Stimulated activated effector memory CD8-positive, alpha-beta T cell treated with anti-CD3 and anti-CD28 coated beads, Interleukin-12 subunit alpha, Interleukin-12 subunit beta, amount 100 ng/mL, for 72 hours (primary cell): ENCODE measurements around the gene NBL1.
A peak's percentile ranks its signal among the peaks of the same experiment; 100 is the strongest.
"Not testable (repeated sequence)": the region's sequence is repeated elsewhere in the genome, so short reads cannot be mapped to it uniquely, and the experiment has no call there.

ENCODE experiments used
- ATAC-seq: fragments of 150-1000 bp; cut with Tn5 transposase; 2 replicates; pipeline ENCODE4 v1.10.0; 2021
- DNase-seq, 2 donors: peaks; one replicate each; pipeline ENCODE4 v3.0.0; 2021 to 2022; ENCODE audit warnings: low spot score in 2 of 2
- H3K27ac Mint-ChIP-seq: one replicate; pipeline ENCODE4 v1.8.0; 2022; ENCODE audit warnings: mild to moderate bottlenecking, mixed read lengths
- H3K36me3 Mint-ChIP-seq: one replicate; pipeline ENCODE4 v1.8.0; 2022; ENCODE audit warnings: mild to moderate bottlenecking, mixed read lengths
- H3K4me1 Mint-ChIP-seq: one replicate; pipeline ENCODE4 v1.8.0; 2022; ENCODE audit warnings: mixed read lengths
- H3K4me3 Mint-ChIP-seq: one replicate; pipeline ENCODE4 v1.8.0; 2022; ENCODE audit warnings: mild to moderate bottlenecking, mixed read lengths
- H3K9me3 Mint-ChIP-seq: one replicate; pipeline ENCODE4 v1.8.0; 2022; ENCODE audit warnings: mixed read lengths

The NBL1 gene

GRCh38 chr1:19635064-19635463, 9.0 kb upstream of the NBL1 start:
- H3K9me3 Mint-ChIP-seq, DNase-seq, ATAC-seq, H3K27ac Mint-ChIP-seq, H3K4me3 Mint-ChIP-seq, H3K36me3 Mint-ChIP-seq, H3K4me1 Mint-ChIP-seq: not testable (repeated sequence)

- no peaks in the 10 kb centered on the region for H3K36me3 Mint-ChIP-seq
- ATAC-seq = no peak
- H3K4me1 Mint-ChIP-seq = no peaks in the 10 kb centered on the region
- H3K9me3 Mint-ChIP-seq = no peaks in the 10 kb centered on the region
- no peak overlapping the region for H3K27ac Mint-ChIP-seq
- no peak overlapping the region for H3K4me3 Mint-ChIP-seq
- no peak for DNase-seq
Measured at GRCh38 chr1:19635646-19636045, 8.5 kb upstream of the NBL1 start.

GRCh38 chr1:19636065-19636464, 8.0 kb upstream of the NBL1 start:
- no peak for DNase-seq

GRCh38 chr1:19636749-19637148, 7.4 kb upstream of the NBL1 start:
- not testable (repeated sequence) for DNase-seq, H3K9me3 Mint-ChIP-seq, H3K4me3 Mint-ChIP-seq, H3K27ac Mint-ChIP-seq, ATAC-seq, H3K4me1 Mint-ChIP-seq, H3K36me3 Mint-ChIP-seq

More at GRCh38 chr1:19636065-19636464, 8.0 kb upstream of the NBL1 start:
- ATAC-seq = no peak
- no peaks in the 10 kb centered on the region for H3K36me3 Mint-ChIP-seq
- H3K4me3 Mint-ChIP-seq = no peak overlapping the region
- no peaks in the 10 kb centered on the region for H3K4me1 Mint-ChIP-seq
- no peaks in the 10 kb centered on the region for H3K9me3 Mint-ChIP-seq
- H3K27ac Mint-ChIP-seq = no peak overlapping the region

GRCh38 chr1:19637606-19638005, 6.5 kb upstream of the NBL1 start:
- no peak overlapping the region for H3K4me3 Mint-ChIP-seq
- no peaks in the 10 kb centered on the region for H3K4me1 Mint-ChIP-seq
- DNase-seq (no peak), ATAC-seq (no peak)
- H3K9me3 Mint-ChIP-seq = no peaks in the 10 kb centered on the region
- no peak overlapping the region for H3K27ac Mint-ChIP-seq
- no peaks in the 10 kb centered on the region for H3K36me3 Mint-ChIP-seq

- DNase-seq, H3K9me3 Mint-ChIP-seq, H3K36me3 Mint-ChIP-seq, H3K4me1 Mint-ChIP-seq, ATAC-seq, H3K27ac Mint-ChIP-seq, H3K4me3 Mint-ChIP-seq: not testable (repeated sequence)
Measured at GRCh38 chr1:19639228-19639627, 4.9 kb upstream of the NBL1 start.

GRCh38 chr1:19639999-19640362, 4.1 kb upstream of the NBL1 start:
- Mint-ChIP-seq H3K36me3 (no peaks in the 10 kb centered on the region), H3K4me1 (peaks cover 14% of the 10 kb centered on the region), H3K27ac (no peak overlapping the region), H3K9me3 (no peaks in the 10 kb centered on the region), H3K4me3 (no peak overlapping the region)
- no peak for DNase-seq
- no peak for ATAC-seq

GRCh38 chr1:19640363-19641316, 3.5 kb upstream of the NBL1 start:
- H3K4me1 Mint-ChIP-seq = peaks cover 15% of the 10 kb centered on the region
- no peak overlapping the region for H3K4me3 Mint-ChIP-seq
- no peak overlapping the region for H3K27ac Mint-ChIP-seq
- no peak for ATAC-seq
- H3K36me3 Mint-ChIP-seq = no peaks in the 10 kb centered on the region
- no peaks in the 10 kb centered on the region for H3K9me3 Mint-ChIP-seq
- DNase-seq = no peak

GRCh38 chr1:19643121-19643520, 990 bp upstream of the NBL1 start:
- Mint-ChIP-seq H3K27ac (no peak overlapping the region), H3K4me1 (peaks cover 31% of the 10 kb centered on the region), H3K9me3 (no peaks in the 10 kb centered on the region), H3K4me3 (peak overlapping the region; percentile 74), H3K36me3 (no peaks in the 10 kb centered on the region)
- DNase-seq (no peak), ATAC-seq (no peak)

GRCh38 chr1:19644395-19644680, 227 bp downstream of the NBL1 start:
- Mint-ChIP-seq H3K4me3 (peak overlapping the region; percentile 88), H3K4me1 (peaks cover 31% of the 10 kb centered on the region), H3K9me3 (no peaks in the 10 kb centered on the region), H3K36me3 (no peaks in the 10 kb centered on the region), H3K27ac (peak overlapping the region; percentile 88)
- DNase-seq (no peak), ATAC-seq (peak; percentile 29)

GRCh38 chr1:19644681-19645410, 735 bp downstream of the NBL1 start:
- Mint-ChIP-seq H3K27ac (peak overlapping the region; percentile 88), H3K4me3 (peak overlapping the region; percentile 88), H3K9me3 (no peaks in the 10 kb centered on the region), H3K4me1 (peaks cover 32% of the 10 kb centered on the region), H3K36me3 (no peaks in the 10 kb centered on the region)
- DNase-seq = peak; percentile 20 to 75
- peak; percentile 52 for ATAC-seq

- Mint-ChIP-seq H3K27ac (no peak overlapping the region), H3K4me1 (peaks cover 39% of the 10 kb centered on the region), H3K36me3 (no peaks in the 10 kb centered on the region)
Measured at GRCh38 chr1:19645411-19646251, 1.5 kb downstream of the NBL1 start.

GRCh38 chr1:19646377-19647319, 2.5 kb downstream of the NBL1 start:
- Mint-ChIP-seq H3K4me3 (peak overlapping the region; percentile 88), H3K36me3 (no peaks in the 10 kb centered on the region), H3K4me1 (peaks cover 39% of the 10 kb centered on the region), H3K27ac (no peak overlapping the region), H3K9me3 (no peaks in the 10 kb centered on the region)
- ATAC-seq = peak; percentile 15
- peak in 1 of 2 donors; percentile 57 for DNase-seq

More at GRCh38 chr1:19645411-19646251, 1.5 kb downstream of the NBL1 start:
- DNase-seq (no peak), ATAC-seq (no peak)
- no peaks in the 10 kb centered on the region for H3K9me3 Mint-ChIP-seq
- H3K4me3 Mint-ChIP-seq = peak overlapping the region; percentile 88

- peak overlapping the region; percentile 88 for H3K4me3 Mint-ChIP-seq
- ATAC-seq = no peak
- peaks cover 39% of the 10 kb centered on the region for H3K4me1 Mint-ChIP-seq
- H3K9me3 Mint-ChIP-seq = no peaks in the 10 kb centered on the region
- H3K27ac Mint-ChIP-seq = no peak overlapping the region
- no peak for DNase-seq
- no peaks in the 10 kb centered on the region for H3K36me3 Mint-ChIP-seq
Measured at GRCh38 chr1:19647643-19648042, 3.5 kb downstream of the NBL1 start.
